Measurements from ENCODE around the gene PLTP.

Gene PLTP

GRCh38 chr20:45852326-45852725 lies 59.6 kb downstream of the PLTP start:
- DNase-seq (ENCODE audit: low read depth), result no peak
- TF ChIP-seq CTCF (conservative IDR thresholded peaks at IDR 0.05; ENCODE audit: low read length), result no peak
- H3K4me3 ChIP-seq (ENCODE audit: low read length), result no peak overlapping the region

- DNase-seq (ENCODE audit: low read depth), result no peak
- no peak overlapping the region for H3K4me3 ChIP-seq (ENCODE audit: low read length)
- TF ChIP-seq CTCF (conservative IDR thresholded peaks at IDR 0.05; ENCODE audit: low read length), result no peak
These were observed 60.5 kb downstream of the PLTP start for GRCh38 chr20:45851501-45851900.

- H3K4me3 ChIP-seq (ENCODE audit: low read length), result no peak overlapping the region
- TF ChIP-seq CTCF (conservative IDR thresholded peaks at IDR 0.05; ENCODE audit: low read length), result no peak
- no peak for DNase-seq (ENCODE audit: low read depth)
These were observed 61.0 kb downstream of the PLTP start for GRCh38 chr20:45850926-45851325.

- no peak overlapping the region for H3K4me3 ChIP-seq (ENCODE audit: low read length)
- no peak for DNase-seq (ENCODE audit: low read depth)
- TF ChIP-seq CTCF (conservative IDR thresholded peaks at IDR 0.05; ENCODE audit: low read length), result no peak
These were observed 61.7 kb downstream of the PLTP start for GRCh38 chr20:45850238-45850637.

DNA sequence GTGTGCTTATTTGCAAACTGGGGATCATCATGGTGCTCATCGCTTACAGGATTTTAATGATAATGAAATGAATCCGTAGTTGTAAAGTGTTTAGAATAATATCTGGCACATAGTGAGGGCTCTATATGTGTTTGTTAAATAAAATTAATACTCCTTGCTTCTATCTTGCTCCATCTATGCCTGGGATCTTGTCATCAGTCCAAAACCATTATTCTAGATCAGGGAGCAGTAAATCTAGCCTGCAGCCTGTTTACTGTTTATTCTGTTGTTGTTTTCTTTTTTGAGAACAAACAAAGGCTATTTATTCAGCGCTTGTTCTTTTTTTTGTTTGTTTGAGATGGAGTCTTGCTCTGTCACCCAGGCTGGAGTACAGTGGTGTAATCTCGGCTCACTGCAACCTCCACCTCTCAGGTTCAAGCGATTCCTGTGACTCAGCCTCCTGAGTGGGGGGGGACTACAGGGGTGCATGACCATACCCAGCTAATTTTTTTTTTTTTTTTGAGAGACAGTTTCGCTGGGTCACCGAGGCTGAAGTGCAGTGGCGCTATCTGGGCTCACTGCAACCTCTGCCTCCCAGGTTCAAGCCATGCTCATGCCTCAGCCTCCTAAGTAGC lies 62.9 kb downstream of the PLTP start:
- no peak for DNase-seq (ENCODE audit: low read depth)
- no peak overlapping the region for H3K4me3 ChIP-seq (ENCODE audit: low read length)
- no peak for TF ChIP-seq CTCF (conservative IDR thresholded peaks at IDR 0.05; ENCODE audit: low read length)

Measured in AG10803 (cell line).